Stromal cell of bone marrow (primary cell): ENCODE data around the gene DYNC2LI1.

ENCODE experiments used
- DNase-seq: peaks from one replicate; pipeline ENCODE4 v3.0.0-alpha.2; 2012; ENCODE audit warnings: low read depth

DYNC2LI1 gene

DNA sequence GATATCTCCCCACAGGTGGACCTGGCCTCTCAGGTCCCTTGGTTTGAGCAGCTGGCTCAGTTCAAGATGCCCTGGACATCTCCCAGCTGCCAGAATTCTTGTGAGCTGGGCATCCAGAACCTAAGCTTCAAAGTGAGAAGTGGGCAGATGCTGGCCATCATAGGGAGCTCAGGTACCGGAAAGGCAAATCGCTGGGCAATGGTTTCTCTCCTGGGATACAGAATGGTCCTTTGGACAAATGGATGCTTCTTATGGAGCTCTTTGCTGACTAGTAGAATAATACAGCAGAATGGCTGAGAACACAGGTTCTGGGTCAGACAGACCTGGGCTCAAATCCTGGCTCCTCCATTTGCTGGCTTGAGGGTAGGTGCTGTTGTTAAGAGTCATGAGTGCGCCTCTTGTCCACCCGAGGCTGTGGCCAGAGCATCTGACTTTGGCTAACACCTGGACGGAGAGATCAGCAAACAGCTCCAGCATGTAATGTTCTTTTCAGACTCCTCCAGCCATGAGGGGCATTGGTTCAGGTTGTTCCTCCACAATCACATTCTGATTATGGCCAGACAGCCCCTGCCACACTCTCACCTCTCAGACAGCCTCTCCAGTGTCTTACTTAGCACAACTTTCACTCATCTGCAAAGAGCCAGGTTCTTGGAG, 72.4 kb downstream of the DYNC2LI1 start:
- DNase-seq = no peak

- no peak for DNase-seq
Measured at GRCh38 chr2:43848214-43848613, 74.4 kb downstream of the DYNC2LI1 start.

GRCh38 chr2:43851011-43851980, 77.5 kb downstream of the DYNC2LI1 start:
- no peak for DNase-seq

GRCh38 chr2:43852196-43852730, 78.4 kb downstream of the DYNC2LI1 start:
- DNase-seq = no peak

DNA sequence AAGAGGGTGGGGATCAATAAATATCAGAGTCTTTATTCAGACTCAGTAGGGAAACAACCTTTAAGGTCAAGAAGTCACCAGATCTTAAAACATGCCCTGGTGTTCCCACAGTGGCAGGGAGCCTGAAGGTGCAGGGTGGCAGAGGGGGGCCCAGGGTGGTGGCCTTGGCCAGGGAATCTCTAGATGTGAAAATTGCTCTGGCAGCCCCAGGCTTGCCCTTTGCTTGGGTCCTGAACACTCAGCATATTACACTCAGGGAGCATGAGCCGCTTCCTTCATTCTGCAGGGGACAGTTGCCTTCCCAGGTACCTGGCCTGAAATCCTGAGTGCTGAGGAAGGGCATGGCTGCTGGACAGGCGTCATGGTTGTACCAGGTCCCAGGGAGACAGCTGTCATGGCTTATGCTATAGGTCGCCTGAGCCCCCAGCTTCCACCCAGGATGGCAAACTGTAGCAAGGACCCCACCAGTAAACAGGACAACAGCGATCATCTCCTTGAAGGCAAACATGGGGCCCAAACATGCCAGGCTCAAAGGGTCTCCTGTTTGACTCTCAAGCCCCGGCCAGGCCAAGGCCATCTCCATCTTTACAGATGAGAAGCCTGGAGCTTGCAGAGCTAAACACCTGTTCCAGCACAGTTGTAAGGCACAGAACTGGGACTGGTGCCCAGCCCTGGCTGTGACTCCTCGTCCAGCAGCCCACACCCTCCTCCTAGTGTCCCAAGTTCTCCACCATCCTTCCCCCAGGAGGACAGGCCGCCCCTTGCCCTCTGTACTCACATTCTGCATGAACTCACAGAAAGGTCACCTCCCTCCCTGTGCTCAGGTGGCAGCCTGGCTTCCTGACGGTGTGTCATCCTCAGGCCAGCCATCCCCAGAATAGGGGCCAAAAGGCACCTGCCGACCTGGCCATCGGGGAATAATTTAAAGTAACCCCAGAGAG, 79.6 kb downstream of the DYNC2LI1 start:
- DNase-seq = no peak

DNA sequence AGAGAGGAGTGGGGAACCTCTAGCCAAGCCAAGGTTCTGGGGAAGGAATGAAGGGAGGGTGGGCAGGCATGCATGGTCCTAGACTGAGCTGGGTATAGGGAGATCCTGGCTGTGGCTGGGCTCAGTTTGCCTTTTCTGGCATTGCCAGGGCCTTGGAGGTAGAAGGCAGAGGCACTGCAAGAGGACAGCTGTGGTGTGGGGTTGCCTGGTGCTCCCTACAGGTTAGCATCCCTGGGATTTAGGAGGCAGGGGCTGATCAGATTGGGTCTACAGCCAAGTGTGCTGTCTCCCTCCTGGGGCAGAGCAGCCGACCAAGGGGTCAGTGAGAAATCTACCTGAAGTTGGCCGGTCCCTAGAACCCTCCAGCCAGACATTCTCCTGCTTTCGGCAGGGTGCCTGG, 80.8 kb downstream of the DYNC2LI1 start:
- no peak for DNase-seq

DNA sequence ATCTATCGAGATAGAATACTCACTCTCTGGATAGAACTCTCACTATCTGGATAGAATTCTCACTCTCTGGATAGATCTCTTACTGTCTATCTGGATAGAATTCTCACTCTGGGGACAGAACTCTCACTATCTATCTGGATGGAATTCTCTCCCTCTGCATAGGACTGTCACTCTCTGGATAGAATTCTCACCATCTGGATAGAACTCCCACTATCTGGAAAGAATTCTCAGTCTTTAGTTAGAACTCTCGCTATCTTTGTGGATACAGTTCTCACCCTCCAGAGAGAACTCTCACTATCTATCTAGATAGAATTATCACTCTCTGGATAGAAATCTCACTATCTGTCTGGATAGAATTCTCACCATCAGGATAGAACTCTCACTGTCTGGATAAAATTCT, 81.5 kb downstream of the DYNC2LI1 start:
- DNase-seq = no peak
